ENCODE data around the gene LRRC74A.

Gene LRRC74A

DNA sequence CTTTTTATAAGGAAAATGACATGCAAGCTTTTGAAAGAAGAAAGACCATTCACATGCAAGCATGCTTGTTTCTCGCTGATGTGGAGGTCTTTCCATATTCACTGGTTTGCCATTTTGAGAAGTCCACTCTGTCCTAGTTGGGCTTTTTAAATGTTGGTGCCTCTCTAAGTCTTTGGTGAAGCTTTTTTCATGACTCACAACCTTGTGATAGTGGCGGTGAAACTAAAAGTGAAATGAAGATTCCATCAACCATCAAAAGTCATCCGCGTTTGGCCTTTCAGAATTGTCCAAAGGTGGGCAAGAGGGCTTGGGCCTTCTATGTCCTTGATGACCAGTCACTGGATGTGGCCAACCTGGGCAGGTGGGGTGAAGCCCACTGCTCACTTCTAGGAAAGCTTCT lies 4.3 kb downstream of the LRRC74A start:
- no peak overlapping the region for H3K27ac ChIP-seq
- TF ChIP-seq, protein P1, sequence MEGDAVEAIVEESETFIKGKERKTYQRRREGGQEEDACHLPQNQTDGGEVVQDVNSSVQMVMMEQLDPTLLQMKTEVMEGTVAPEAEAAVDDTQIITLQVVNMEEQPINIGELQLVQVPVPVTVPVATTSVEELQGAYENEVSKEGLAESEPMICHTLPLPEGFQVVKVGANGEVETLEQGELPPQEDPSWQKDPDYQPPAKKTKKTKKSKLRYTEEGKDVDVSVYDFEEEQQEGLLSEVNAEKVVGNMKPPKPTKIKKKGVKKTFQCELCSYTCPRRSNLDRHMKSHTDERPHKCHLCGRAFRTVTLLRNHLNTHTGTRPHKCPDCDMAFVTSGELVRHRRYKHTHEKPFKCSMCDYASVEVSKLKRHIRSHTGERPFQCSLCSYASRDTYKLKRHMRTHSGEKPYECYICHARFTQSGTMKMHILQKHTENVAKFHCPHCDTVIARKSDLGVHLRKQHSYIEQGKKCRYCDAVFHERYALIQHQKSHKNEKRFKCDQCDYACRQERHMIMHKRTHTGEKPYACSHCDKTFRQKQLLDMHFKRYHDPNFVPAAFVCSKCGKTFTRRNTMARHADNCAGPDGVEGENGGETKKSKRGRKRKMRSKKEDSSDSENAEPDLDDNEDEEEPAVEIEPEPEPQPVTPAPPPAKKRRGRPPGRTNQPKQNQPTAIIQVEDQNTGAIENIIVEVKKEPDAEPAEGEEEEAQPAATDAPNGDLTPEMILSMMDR (conservative IDR thresholded peaks at IDR 0.05), result no peak
- no peak for TF ChIP-seq ZFX (IDR thresholded peaks at IDR 0.05)

- TF ChIP-seq, protein P1 (conservative IDR thresholded peaks at IDR 0.05), result no peak
- TF ChIP-seq ZFX (IDR thresholded peaks at IDR 0.05), result no peak
- H3K27ac ChIP-seq, result no peak overlapping the region
Observed at GRCh38 chr14:76832503-76832988, 6.3 kb downstream of the LRRC74A start.

DNA sequence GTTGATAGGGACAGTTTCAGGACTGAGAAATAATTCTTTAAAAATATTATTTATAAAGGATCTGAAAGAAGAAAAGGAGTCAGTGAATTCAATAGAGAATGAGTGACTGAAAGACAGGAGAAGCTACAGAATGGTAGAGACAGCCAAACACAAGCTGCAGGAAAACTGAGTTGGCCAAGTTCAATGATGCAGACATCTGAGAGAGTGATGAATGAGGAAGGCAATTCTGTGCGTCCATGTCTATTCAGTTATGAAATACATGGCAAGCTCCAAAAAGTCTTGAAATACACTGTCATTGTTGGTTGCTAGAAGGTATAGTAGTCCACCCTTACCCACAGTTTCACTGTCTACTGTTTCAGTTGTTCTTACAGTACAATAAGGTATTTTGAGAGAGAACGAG lies 6.8 kb downstream of the LRRC74A start:
- no peak overlapping the region for H3K27ac ChIP-seq
- TF ChIP-seq, protein P1 (conservative IDR thresholded peaks at IDR 0.05), result no peak
- TF ChIP-seq ZFX (IDR thresholded peaks at IDR 0.05), result no peak

DNA sequence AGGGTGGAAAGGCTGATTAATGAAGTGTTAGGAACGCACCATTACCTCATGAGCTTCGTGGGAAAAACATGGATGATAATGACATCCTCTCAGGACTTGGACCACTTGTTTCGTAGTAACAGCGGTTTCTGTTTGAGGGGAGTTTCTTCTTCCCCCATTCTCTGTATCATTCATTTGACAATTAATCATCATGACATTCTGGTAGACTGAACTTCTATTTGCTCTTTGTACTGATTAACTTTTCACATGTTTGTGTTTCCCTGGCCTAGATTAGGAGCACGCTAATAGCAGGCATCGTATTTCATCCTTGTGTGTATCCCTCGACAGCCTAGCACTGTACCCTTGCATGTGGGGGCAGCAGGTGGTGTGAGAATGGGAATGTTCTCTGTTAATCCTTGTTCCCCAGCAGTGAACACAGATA lies 8.0 kb downstream of the LRRC74A start:
- H3K27ac ChIP-seq, result no peak overlapping the region
- TF ChIP-seq ZFX (IDR thresholded peaks at IDR 0.05), result no peak
- TF ChIP-seq, protein P1 (conservative IDR thresholded peaks at IDR 0.05), result no peak

DNA sequence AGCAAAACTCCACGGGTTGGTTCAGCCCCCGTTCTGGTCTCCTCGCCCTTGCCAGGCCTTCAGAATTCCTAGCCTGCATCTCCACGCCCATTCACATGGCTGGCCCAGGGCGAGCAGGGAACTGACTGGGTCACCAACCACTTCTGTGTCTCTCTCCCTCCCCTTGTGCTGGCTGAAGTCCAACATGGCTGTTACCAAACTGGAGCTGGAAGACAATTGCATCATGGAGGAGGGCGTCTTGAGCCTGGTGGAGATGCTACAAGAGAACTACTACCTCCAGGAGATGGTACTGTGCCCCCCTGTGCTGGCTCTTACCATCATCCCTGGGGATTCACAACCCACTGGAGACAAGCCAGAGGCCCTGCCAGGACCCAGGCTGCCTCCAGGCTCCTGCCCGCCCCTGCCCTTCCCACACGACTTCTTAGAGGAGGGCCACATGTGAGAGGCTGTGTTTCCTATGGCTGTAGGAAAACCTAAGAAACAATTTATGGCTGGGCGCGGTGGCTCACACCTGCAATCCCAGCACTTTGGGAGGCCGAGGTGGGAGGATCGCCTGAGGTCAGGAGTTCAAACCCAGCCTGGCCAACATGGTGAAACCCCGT lies 9.9 kb downstream of the LRRC74A start:
- TF ChIP-seq, protein P1 (conservative IDR thresholded peaks at IDR 0.05), result no peak

GRCh38 chr14:76837524-76837923 lies 11.3 kb downstream of the LRRC74A start:
- H3K27ac ChIP-seq, result no peak overlapping the region
- TF ChIP-seq ZFX (IDR thresholded peaks at IDR 0.05), result no peak
- TF ChIP-seq, protein P1 (conservative IDR thresholded peaks at IDR 0.05), result no peak

More for the DNA sequence above, 9.9 kb downstream of the LRRC74A start:
- H3K27ac ChIP-seq, result no peak overlapping the region

- TF ChIP-seq, protein P1 (conservative IDR thresholded peaks at IDR 0.05), result no peak
- no peak for TF ChIP-seq ZFX (IDR thresholded peaks at IDR 0.05)
- H3K27ac ChIP-seq, result no peak overlapping the region
Observed at GRCh38 chr14:76842414-76842813, 16.2 kb downstream of the LRRC74A start.

All from C4-2B (cell line).